ENCODE results near the gene ATF7. TPM values are rescaled to one million over a fixed set of nuclear protein-coding genes. Genes with fewer than 3 reads are reported as not detected.

The ATF7 gene
- total RNA-seq, 1 donor from 2014 or later: 12.7 TPM

DNA sequence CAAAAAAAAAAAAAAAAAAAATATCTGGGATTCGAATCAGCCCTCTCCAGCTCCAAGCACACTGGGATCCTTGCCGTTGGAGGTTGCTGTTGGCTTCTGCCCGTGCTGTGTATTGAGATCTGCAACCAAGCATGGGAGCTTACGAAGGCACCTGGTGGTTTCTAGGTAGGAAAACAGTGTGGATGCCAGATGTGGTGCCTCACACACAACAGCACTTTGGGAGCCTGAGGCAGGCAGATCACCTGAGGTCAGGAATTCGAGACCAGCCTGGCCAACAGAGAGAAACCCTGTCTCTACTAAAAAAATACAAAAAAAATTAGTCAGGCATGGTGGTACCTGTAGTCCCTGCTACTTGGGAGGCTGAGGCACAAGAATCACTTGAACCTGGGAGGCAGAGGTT lies 47.4 kb downstream of the ATF7 start:
- H2AFZ ChIP-seq (replicated peaks): no peak overlapping the region
- H3K36me3 ChIP-seq: no peaks in the 10 kb centered on the region
- TF ChIP-seq EZH2phosphoT487 (IDR thresholded peaks at IDR 0.05) (no peak), EZH2 (IDR thresholded peaks at IDR 0.05) (no peak)
- TF ChIP-seq, protein P1, sequence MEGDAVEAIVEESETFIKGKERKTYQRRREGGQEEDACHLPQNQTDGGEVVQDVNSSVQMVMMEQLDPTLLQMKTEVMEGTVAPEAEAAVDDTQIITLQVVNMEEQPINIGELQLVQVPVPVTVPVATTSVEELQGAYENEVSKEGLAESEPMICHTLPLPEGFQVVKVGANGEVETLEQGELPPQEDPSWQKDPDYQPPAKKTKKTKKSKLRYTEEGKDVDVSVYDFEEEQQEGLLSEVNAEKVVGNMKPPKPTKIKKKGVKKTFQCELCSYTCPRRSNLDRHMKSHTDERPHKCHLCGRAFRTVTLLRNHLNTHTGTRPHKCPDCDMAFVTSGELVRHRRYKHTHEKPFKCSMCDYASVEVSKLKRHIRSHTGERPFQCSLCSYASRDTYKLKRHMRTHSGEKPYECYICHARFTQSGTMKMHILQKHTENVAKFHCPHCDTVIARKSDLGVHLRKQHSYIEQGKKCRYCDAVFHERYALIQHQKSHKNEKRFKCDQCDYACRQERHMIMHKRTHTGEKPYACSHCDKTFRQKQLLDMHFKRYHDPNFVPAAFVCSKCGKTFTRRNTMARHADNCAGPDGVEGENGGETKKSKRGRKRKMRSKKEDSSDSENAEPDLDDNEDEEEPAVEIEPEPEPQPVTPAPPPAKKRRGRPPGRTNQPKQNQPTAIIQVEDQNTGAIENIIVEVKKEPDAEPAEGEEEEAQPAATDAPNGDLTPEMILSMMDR (IDR thresholded peaks at IDR 0.05): no peak
- H3K4me1 ChIP-seq: no peaks in the 10 kb centered on the region
- H3K9me3 Mint-ChIP-seq: peaks cover 4% of the 10 kb centered on the region
- peaks cover 11% of the 10 kb centered on the region for H3K36me3 Mint-ChIP-seq
- DNase-seq (ENCODE audit: low spot score): no peak
- no peaks in the 10 kb centered on the region for H3F3A ChIP-seq (ENCODE audit: low read depth)
- peaks cover 5% of the 10 kb centered on the region for H3K27me3 Mint-ChIP-seq (ENCODE audit: insufficient read depth, low read depth)
- H3K9me3 ChIP-seq (ENCODE audit: low read depth): no peaks in the 10 kb centered on the region
- H3K9ac ChIP-seq: no peak overlapping the region
- H3K4me3 Mint-ChIP-seq: no peak overlapping the region
- no peak overlapping the region for H3K4me3 ChIP-seq
- H3K27me3 ChIP-seq: no peaks in the 10 kb centered on the region
- no peak overlapping the region for H3K27ac ChIP-seq
- no peaks in the 10 kb centered on the region for H4K20me1 ChIP-seq (ENCODE audit: low read depth)
- H3K27ac Mint-ChIP-seq: no peak overlapping the region
- H3K4me1 Mint-ChIP-seq: peaks cover 14% of the 10 kb centered on the region
- H3K79me2 ChIP-seq (ENCODE audit: low read depth): no peaks in the 10 kb centered on the region
- no peak overlapping the region for H3K4me2 ChIP-seq

- no peaks in the 10 kb centered on the region for H3K4me1 ChIP-seq
- no peak overlapping the region for H3K4me3 Mint-ChIP-seq
- no peaks in the 10 kb centered on the region for H3K9me3 ChIP-seq (ENCODE audit: low read depth)
- TF ChIP-seq, protein P1 (IDR thresholded peaks at IDR 0.05): no peak
- TF ChIP-seq EZH2 (IDR thresholded peaks at IDR 0.05): no peak
- no peak for TF ChIP-seq EZH2phosphoT487 (IDR thresholded peaks at IDR 0.05)
- H4K20me1 ChIP-seq (ENCODE audit: low read depth): no peaks in the 10 kb centered on the region
- H3K4me2 ChIP-seq: no peak overlapping the region
- H2AFZ ChIP-seq (replicated peaks): no peak overlapping the region
- no peak overlapping the region for H3K4me3 ChIP-seq
- H3K9me3 Mint-ChIP-seq: no peaks in the 10 kb centered on the region
- no peaks in the 10 kb centered on the region for H3F3A ChIP-seq (ENCODE audit: low read depth)
- no peaks in the 10 kb centered on the region for H3K27me3 ChIP-seq
- no peaks in the 10 kb centered on the region for H3K79me2 ChIP-seq (ENCODE audit: low read depth)
- H3K27ac ChIP-seq: no peak overlapping the region
- H3K4me1 Mint-ChIP-seq: peaks cover 14% of the 10 kb centered on the region
- H3K36me3 ChIP-seq: no peaks in the 10 kb centered on the region
- no peak for DNase-seq (ENCODE audit: low spot score)
- H3K9ac ChIP-seq: no peak overlapping the region
- peaks cover 7% of the 10 kb centered on the region for H3K36me3 Mint-ChIP-seq
- H3K27ac Mint-ChIP-seq: no peak overlapping the region
- peaks cover 5% of the 10 kb centered on the region for H3K27me3 Mint-ChIP-seq (ENCODE audit: insufficient read depth, low read depth)
Observed at GRCh38 chr12:53577941-53578352, 48.2 kb downstream of the ATF7 start.

- Mint-ChIP-seq H3K36me3 (peaks cover 16% of the 10 kb centered on the region), H3K9me3 (no peaks in the 10 kb centered on the region), H3K27me3 (ENCODE audit: insufficient read depth, low read depth) (peaks cover 5% of the 10 kb centered on the region), H3K4me1 (peaks cover 14% of the 10 kb centered on the region), H3K4me3 (no peak overlapping the region), H3K27ac (no peak overlapping the region)
- H3K4me3 ChIP-seq: no peak overlapping the region
- TF ChIP-seq EZH2 (IDR thresholded peaks at IDR 0.05) (no peak), EZH2phosphoT487 (IDR thresholded peaks at IDR 0.05) (no peak)
- H3K9me3 ChIP-seq (ENCODE audit: low read depth): no peaks in the 10 kb centered on the region
- H3K27me3 ChIP-seq: no peaks in the 10 kb centered on the region
- H3F3A ChIP-seq (ENCODE audit: low read depth): no peaks in the 10 kb centered on the region
- no peak overlapping the region for H3K4me2 ChIP-seq
- H4K20me1 ChIP-seq (ENCODE audit: low read depth): no peaks in the 10 kb centered on the region
- no peak overlapping the region for H3K9ac ChIP-seq
- H2AFZ ChIP-seq (replicated peaks): no peak overlapping the region
- no peaks in the 10 kb centered on the region for H3K36me3 ChIP-seq
- DNase-seq (ENCODE audit: low spot score): no peak
- H3K4me1 ChIP-seq: no peaks in the 10 kb centered on the region
- H3K27ac ChIP-seq: no peak overlapping the region
- H3K79me2 ChIP-seq (ENCODE audit: low read depth): no peaks in the 10 kb centered on the region
Observed at GRCh38 chr12:53575502-53576249, 50.5 kb downstream of the ATF7 start.

DNA sequence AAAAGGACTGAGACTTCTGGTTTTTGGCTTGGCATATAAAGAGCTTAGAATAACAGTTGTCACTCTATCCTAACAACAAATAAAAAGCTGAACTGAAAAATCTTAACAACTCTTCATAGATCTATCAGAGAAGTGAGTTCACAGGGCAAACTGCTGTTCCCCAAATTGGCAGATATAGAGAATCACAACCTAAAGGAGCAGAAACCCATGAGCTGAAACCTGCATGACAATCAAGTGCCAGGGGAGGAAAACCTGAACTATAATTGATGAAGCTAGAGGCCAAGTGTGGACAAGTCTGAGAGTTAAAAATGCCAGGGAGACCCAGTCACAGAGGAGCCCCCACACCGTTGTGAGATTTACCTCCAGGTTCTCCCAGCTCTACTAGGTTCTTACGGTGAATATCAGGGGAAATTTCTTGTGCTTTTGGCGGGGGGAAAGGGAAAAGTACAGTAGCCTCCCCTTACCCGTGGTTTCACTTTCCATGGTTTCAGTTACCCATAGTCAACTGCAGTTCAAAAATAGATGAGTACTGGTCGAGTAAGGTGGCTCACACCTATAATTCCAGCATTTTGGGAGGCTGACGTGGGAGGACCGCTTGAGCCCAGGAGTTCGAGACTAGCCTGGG lies 53.9 kb downstream of the ATF7 start:
- H3K4me2 ChIP-seq: no peak overlapping the region
- H3K9me3 Mint-ChIP-seq: no peaks in the 10 kb centered on the region
- H3K4me1 ChIP-seq: peaks cover 13% of the 10 kb centered on the region
- peaks cover 15% of the 10 kb centered on the region for H3K36me3 Mint-ChIP-seq
- H3K9ac ChIP-seq: no peak overlapping the region
- no peak overlapping the region for H3K4me3 Mint-ChIP-seq
- H3K79me2 ChIP-seq (ENCODE audit: low read depth): no peaks in the 10 kb centered on the region
- no peak for DNase-seq (ENCODE audit: low spot score)
- no peaks in the 10 kb centered on the region for H3K36me3 ChIP-seq
- H2AFZ ChIP-seq (replicated peaks): no peak overlapping the region
- H4K20me1 ChIP-seq (ENCODE audit: low read depth): peaks cover 14% of the 10 kb centered on the region
- H3F3A ChIP-seq (ENCODE audit: low read depth): peaks cover 7% of the 10 kb centered on the region
- H3K4me1 Mint-ChIP-seq: peaks cover 14% of the 10 kb centered on the region
- H3K27ac ChIP-seq: no peak overlapping the region
- H3K9me3 ChIP-seq (ENCODE audit: low read depth): no peaks in the 10 kb centered on the region
- H3K27me3 Mint-ChIP-seq (ENCODE audit: insufficient read depth, low read depth): peaks cover 5% of the 10 kb centered on the region
- no peak overlapping the region for H3K4me3 ChIP-seq
- H3K27ac Mint-ChIP-seq: no peak overlapping the region
- TF ChIP-seq EZH2phosphoT487 (IDR thresholded peaks at IDR 0.05) (no peak), EZH2 (IDR thresholded peaks at IDR 0.05) (no peak)
- TF ChIP-seq, protein P1 (IDR thresholded peaks at IDR 0.05): no peak
- H3K27me3 ChIP-seq: no peaks in the 10 kb centered on the region

Data from neural progenitor cell (in vitro differentiated cells).